HG02571 (cell line): ENCODE data around the gene MAFG.
"Not testable (repeated sequence)": the region's sequence is repeated elsewhere in the genome, so short reads cannot be mapped to it uniquely, and the experiment has no call there.

ENCODE experiments used
- ATAC-seq: cut with Tn5 transposase; IDR thresholded peaks from one replicate; pipeline ENCODE4 v1.9.1; 2021; ENCODE audit warnings: mild to moderate bottlenecking, moderate library complexity; ENCODE audit not compliant: unreplicated experiment

MAFG gene

GRCh38 chr17:81958633-81959342, 31.3 kb upstream of the MAFG start:
- ATAC-seq, result no peak

GRCh38 chr17:81957691-81958432, 30.3 kb upstream of the MAFG start:
- no peak for ATAC-seq

GRCh38 chr17:81956607-81957589, 29.4 kb upstream of the MAFG start:
- ATAC-seq, result no peak

GRCh38 chr17:81955756-81956544, 28.4 kb upstream of the MAFG start:
- ATAC-seq, result no peak

- no peak for ATAC-seq
Measured at GRCh38 chr17:81955058-81955681, 27.6 kb upstream of the MAFG start.

- ATAC-seq, result no peak
Measured at GRCh38 chr17:81954131-81955057, 26.9 kb upstream of the MAFG start.

- not testable (repeated sequence) for ATAC-seq
Measured at GRCh38 chr17:81953443-81953842, 25.9 kb upstream of the MAFG start.

- no peak for ATAC-seq
Measured at GRCh38 chr17:81952792-81953228, 25.3 kb upstream of the MAFG start.

GRCh38 chr17:81951785-81952684, 24.5 kb upstream of the MAFG start:
- ATAC-seq, result no peak

GRCh38 chr17:81950501-81950900, 23.0 kb upstream of the MAFG start:
- ATAC-seq, result no peak

- ATAC-seq, result no peak
Measured at GRCh38 chr17:81948635-81949378, 21.3 kb upstream of the MAFG start.

- no peak for ATAC-seq
Measured at GRCh38 chr17:81947189-81947588, 19.7 kb upstream of the MAFG start, which contains the start of gene MYADML2. TSS of gene MYADML2 (minus strand) at chr17:81947233. CDS start at chr17:81941741, 5,492 bp downstream.

GRCh38 chr17:81944858-81945257, 17.3 kb upstream of the MAFG start:
- ATAC-seq, result no peak

GRCh38 chr17:81942167-81942553, 14.6 kb upstream of the MAFG start:
- no peak for ATAC-seq

GRCh38 chr17:81941484-81942166, 14.1 kb upstream of the MAFG start:
- no peak for ATAC-seq
